Activated gamma-delta T cell (primary cell): Measurements from ENCODE around the gene STARD9.
"Not testable (repeated sequence)": the region's sequence is repeated elsewhere in the genome, so short reads cannot be mapped to it uniquely, and the experiment has no call there.

ENCODE experiments used
- DNase-seq: peaks from one replicate; lab custom pipeline; 2025; lab: John Stamatoyannopoulos, UW

Gene STARD9

GRCh38 chr15:42627485-42627884 is 52.1 kb downstream of the STARD9 start:
- no peak for DNase-seq

- no peak for DNase-seq
Measured at GRCh38 chr15:42628761-42629160, 53.4 kb downstream of the STARD9 start.

- no peak for DNase-seq
Measured at GRCh38 chr15:42632105-42632675, 56.8 kb downstream of the STARD9 start.

- DNase-seq, result no peak
Measured at GRCh38 chr15:42640109-42640508, 64.7 kb downstream of the STARD9 start.

GRCh38 chr15:42650208-42651066 is 75.0 kb downstream of the STARD9 start:
- DNase-seq, result no peak

GRCh38 chr15:42665827-42666226 is 90.4 kb downstream of the STARD9 start:
- DNase-seq, result no peak

- DNase-seq, result no peak
Measured at GRCh38 chr15:42667855-42668254, 92.4 kb downstream of the STARD9 start.

GRCh38 chr15:42670451-42670850 is 95.0 kb downstream of the STARD9 start:
- DNase-seq, result no peak

GRCh38 chr15:42672444-42672843 is 97.0 kb downstream of the STARD9 start:
- no peak for DNase-seq

GRCh38 chr15:42674472-42674871 is 99.1 kb downstream of the STARD9 start:
- no peak for DNase-seq

- no peak for DNase-seq
Measured at GRCh38 chr15:42675021-42675420, 99.6 kb downstream of the STARD9 start.

GRCh38 chr15:42679285-42680141 is 104.1 kb downstream of the STARD9 start:
- DNase-seq, result no peak

GRCh38 chr15:42680142-42680482 is 104.7 kb downstream of the STARD9 start:
- DNase-seq, result not testable (repeated sequence)

- no peak for DNase-seq
Measured at GRCh38 chr15:42681119-42681518, 105.7 kb downstream of the STARD9 start.

- no peak for DNase-seq
Measured at GRCh38 chr15:42686281-42686680, 110.9 kb downstream of the STARD9 start.

- DNase-seq, result no peak
Measured at GRCh38 chr15:42687740-42688139, 112.3 kb downstream of the STARD9 start.

GRCh38 chr15:42688301-42688700 is 112.9 kb downstream of the STARD9 start:
- no peak for DNase-seq

GRCh38 chr15:42691308-42691707 is 115.9 kb downstream of the STARD9 start:
- no peak for DNase-seq

- DNase-seq, result no peak
Measured at GRCh38 chr15:42691770-42692169, 116.4 kb downstream of the STARD9 start.

GRCh38 chr15:42692536-42692935 is 117.1 kb downstream of the STARD9 start:
- DNase-seq, result no peak

GRCh38 chr15:42692997-42693396 is 117.6 kb downstream of the STARD9 start:
- no peak for DNase-seq

GRCh38 chr15:42693496-42693895 is 118.1 kb downstream of the STARD9 start:
- DNase-seq, result no peak

- no peak for DNase-seq
Measured at GRCh38 chr15:42693942-42694341, 118.5 kb downstream of the STARD9 start.
